OCI-LY1 (cell line): ENCODE measurements around the gene FTCDNL1.

ENCODE experiments used
- H2AFZ ChIP-seq: fragments of 200-600 bp; sonication (generic), shearing (Covaris generic); 2 replicates; pipeline ENCODE4 v1.6.0; 2014; ENCODE audit warnings: antibody characterized with exemption, mild to moderate bottlenecking, low read length
- H3F3A ChIP-seq: fragments of 200-600 bp; sonication (generic), shearing (Covaris generic); 2 replicates; pipeline ENCODE4 v1.6.0; 2014; ENCODE audit warnings: mild to moderate bottlenecking, antibody characterized with exemption, low read length, moderate library complexity; ENCODE audit not compliant: insufficient read depth
- H3K27ac ChIP-seq: fragments of 200-600 bp; sonication (generic); 2 replicates; pipeline ENCODE4 v1.5.1; 2014; ENCODE audit warnings: low read length, mixed run types, mild to moderate bottlenecking, low read depth; ENCODE audit not compliant: poor library complexity, severe bottlenecking
- H3K27me3 ChIP-seq: fragments of 200-600 bp; sonication (generic); 2 replicates; pipeline ENCODE4 v1.6.0; 2014; ENCODE audit warnings: antibody characterized with exemption, mild to moderate bottlenecking, low read length, moderate library complexity; ENCODE audit not compliant: insufficient read depth
- H3K36me3 ChIP-seq: fragments of 200-600 bp; sonication (generic); 2 replicates; pipeline ENCODE4 v1.6.1; 2014; ENCODE audit warnings: mild to moderate bottlenecking, antibody characterized with exemption, low read length, moderate library complexity, mixed read lengths; ENCODE audit not compliant: insufficient read depth
- H3K4me1 ChIP-seq: fragments of 200-600 bp; sonication (generic); 2 replicates; pipeline ENCODE4 v1.5.1; 2014; ENCODE audit warnings: mild to moderate bottlenecking, low read length, moderate library complexity; ENCODE audit not compliant: insufficient read depth, severe bottlenecking
- H3K4me2 ChIP-seq: fragments of 200-600 bp; sonication (generic), shearing (Covaris generic); 2 replicates; pipeline ENCODE4 v1.6.1; 2014; ENCODE audit warnings: low read length
- H3K4me3 ChIP-seq: fragments of 200-600 bp; sonication (generic); 2 replicates; pipeline ENCODE4 v1.5.1; 2014; ENCODE audit warnings: low read length, low read depth, mild to moderate bottlenecking, mixed read lengths; ENCODE audit not compliant: poor library complexity, severe bottlenecking
- H3K79me2 ChIP-seq: fragments of 200-600 bp; shearing (Covaris generic); 2 replicates; pipeline ENCODE4 v1.6.1; 2016; ENCODE audit warnings: mixed run types, low read length, mixed read lengths; ENCODE audit not compliant: insufficient read depth
- H3K9ac ChIP-seq: fragments of 200-600 bp; sonication (generic), shearing (Covaris generic); 2 replicates; pipeline ENCODE4 v1.6.1; 2014; ENCODE audit warnings: mild to moderate bottlenecking, low read length, mixed read lengths
- H3K9me2 ChIP-seq: fragments of 200-600 bp; sonication (generic), shearing (Covaris generic); 2 replicates; pipeline ENCODE4 v1.6.1; 2014; ENCODE audit warnings: low read depth, mild to moderate bottlenecking, low read length, mixed read lengths
- H3K9me3 ChIP-seq: fragments of 200-600 bp; shearing (Covaris generic); 2 replicates; pipeline ENCODE4 v1.6.1; 2014; ENCODE audit warnings: low read length, mixed read lengths
- H4K20me1 ChIP-seq: fragments of 200-600 bp; sonication (generic), shearing (Covaris generic); 2 replicates; pipeline ENCODE4 v1.6.0; 2016; ENCODE audit warnings: mild to moderate bottlenecking, low read length; ENCODE audit not compliant: insufficient read depth
- EZH2 ChIP-seq: fragments of 200-600 bp; sonication (generic), shearing (Covaris generic); IDR thresholded peaks from 2 replicates; pipeline ENCODE4 v1.8.0; 2017; ENCODE audit warnings: borderline replicate concordance, mixed run types, mild to moderate bottlenecking, antibody characterized with exemption, low read length, moderate library complexity, mixed read lengths
- TF ChIP-seq, protein P1 (sequence below): fragments of 200-600 bp; sonication (generic), shearing (Covaris generic); IDR thresholded peaks from 2 replicates; pipeline ENCODE4 v1.5.1; 2017; ENCODE audit warnings: mild to moderate bottlenecking, antibody characterized with exemption, low read length, moderate library complexity, mixed read lengths

FTCDNL1 gene

DNA sequence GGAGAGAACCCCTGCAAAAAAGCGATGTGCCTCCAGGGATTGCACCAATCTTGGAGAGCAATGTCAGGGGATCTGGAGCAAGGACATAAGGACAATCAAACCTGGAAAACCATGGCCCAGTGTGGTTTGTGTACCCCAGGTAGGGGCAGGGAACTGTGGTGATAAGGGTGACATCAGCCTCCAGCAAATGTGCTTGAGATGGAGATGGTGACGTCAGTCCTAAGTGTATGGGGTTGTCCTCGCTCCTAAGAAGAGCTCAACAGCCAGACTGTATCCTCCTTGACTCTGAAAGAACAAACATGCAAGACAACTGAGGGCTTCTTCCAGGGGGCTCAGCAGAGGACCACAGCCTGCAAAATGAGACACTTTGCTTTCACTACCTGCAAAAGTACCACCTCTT lies 71.4 kb downstream of the FTCDNL1 start:
- Histone ChIP-seq H3K36me3 (no peaks in the 10 kb centered on the region), H3F3A (no peaks in the 10 kb centered on the region), H3K4me2 (no peak overlapping the region), H3K9ac (no peak overlapping the region), H3K27me3 (no peaks in the 10 kb centered on the region; the same call in 1 of the 2 replicates), H3K9me2 (no peaks in the 10 kb centered on the region), H3K27ac (no peak overlapping the region), H3K9me3 (no peaks in the 10 kb centered on the region), H2AFZ (no peak overlapping the region), H4K20me1 (no peaks in the 10 kb centered on the region), H3K4me1 (no peaks in the 10 kb centered on the region), H3K4me3 (no peak overlapping the region), H3K79me2 (no peaks in the 10 kb centered on the region)
- TF ChIP-seq EZH2 = no peak
- TF ChIP-seq, protein P1, sequence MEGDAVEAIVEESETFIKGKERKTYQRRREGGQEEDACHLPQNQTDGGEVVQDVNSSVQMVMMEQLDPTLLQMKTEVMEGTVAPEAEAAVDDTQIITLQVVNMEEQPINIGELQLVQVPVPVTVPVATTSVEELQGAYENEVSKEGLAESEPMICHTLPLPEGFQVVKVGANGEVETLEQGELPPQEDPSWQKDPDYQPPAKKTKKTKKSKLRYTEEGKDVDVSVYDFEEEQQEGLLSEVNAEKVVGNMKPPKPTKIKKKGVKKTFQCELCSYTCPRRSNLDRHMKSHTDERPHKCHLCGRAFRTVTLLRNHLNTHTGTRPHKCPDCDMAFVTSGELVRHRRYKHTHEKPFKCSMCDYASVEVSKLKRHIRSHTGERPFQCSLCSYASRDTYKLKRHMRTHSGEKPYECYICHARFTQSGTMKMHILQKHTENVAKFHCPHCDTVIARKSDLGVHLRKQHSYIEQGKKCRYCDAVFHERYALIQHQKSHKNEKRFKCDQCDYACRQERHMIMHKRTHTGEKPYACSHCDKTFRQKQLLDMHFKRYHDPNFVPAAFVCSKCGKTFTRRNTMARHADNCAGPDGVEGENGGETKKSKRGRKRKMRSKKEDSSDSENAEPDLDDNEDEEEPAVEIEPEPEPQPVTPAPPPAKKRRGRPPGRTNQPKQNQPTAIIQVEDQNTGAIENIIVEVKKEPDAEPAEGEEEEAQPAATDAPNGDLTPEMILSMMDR = no peak

- Histone ChIP-seq H3K9me2 (no peaks in the 10 kb centered on the region), H3K27ac (no peak overlapping the region), H4K20me1 (no peaks in the 10 kb centered on the region), H3K79me2 (no peaks in the 10 kb centered on the region), H3K9ac (no peak overlapping the region), H3K4me2 (no peak overlapping the region), H3K36me3 (no peaks in the 10 kb centered on the region), H3K9me3 (no peaks in the 10 kb centered on the region), H2AFZ (no peak overlapping the region), H3F3A (no peaks in the 10 kb centered on the region), H3K27me3 (no peaks in the 10 kb centered on the region; the same call in 1 of the 2 replicates), H3K4me1 (no peaks in the 10 kb centered on the region), H3K4me3 (no peak overlapping the region)
- TF ChIP-seq, protein P1 = no peak
- no peak for TF ChIP-seq EZH2
Measured at GRCh38 chr2:199778655-199779054, 72.3 kb downstream of the FTCDNL1 start.

GRCh38 chr2:199777916-199778315 lies 73.1 kb downstream of the FTCDNL1 start:
- Histone ChIP-seq H3K36me3 (no peaks in the 10 kb centered on the region), H3K27me3 (no peaks in the 10 kb centered on the region; the same call in 1 of the 2 replicates), H3F3A (no peaks in the 10 kb centered on the region), H3K9me2 (no peaks in the 10 kb centered on the region), H3K27ac (no peak overlapping the region), H3K4me2 (no peak overlapping the region), H3K4me1 (no peaks in the 10 kb centered on the region), H3K4me3 (no peak overlapping the region), H4K20me1 (no peaks in the 10 kb centered on the region), H3K9me3 (no peaks in the 10 kb centered on the region), H3K9ac (no peak overlapping the region), H3K79me2 (no peaks in the 10 kb centered on the region), H2AFZ (no peak overlapping the region)
- no peak for TF ChIP-seq EZH2
- TF ChIP-seq, protein P1 = no peak
